Testis (tissue), 3 donors: ENCODE measurements around the gene NOL11. TPM values are rescaled to one million over a fixed set of nuclear protein-coding genes. Genes with fewer than 3 reads are reported as not detected.

ENCODE experiments used
- DNase-seq: peaks from one replicate; pipeline ENCODE4 v3.0.0-alpha.2; 2019
- H3K27ac ChIP-seq, 2 donors: fragments of 200-600 bp; sonication (generic); one replicate each; pipeline ENCODE4 v1.5.1; 2019
- H3K27me3 ChIP-seq: fragments of 200-600 bp; sonication (generic); one replicate; pipeline ENCODE4 v1.5.1; 2019
- H3K36me3 ChIP-seq: fragments of 200-600 bp; sonication (generic); one replicate; pipeline ENCODE4 v1.5.1; 2017; ENCODE audit warnings: low read depth; ENCODE audit errors: missing control alignments
- H3K4me1 ChIP-seq: fragments of 200-600 bp; sonication (generic); one replicate; pipeline ENCODE4 v1.5.1; 2019
- H3K4me3 ChIP-seq, 2 donors: fragments of 200-600 bp; sonication (generic); one replicate each; pipeline ENCODE4 v1.5.1; 2017 to 2019
- H3K9me3 ChIP-seq: fragments of 200-600 bp; sonication (generic); one replicate; pipeline ENCODE4 v1.5.1; 2017
- POLR2A ChIP-seq: fragments of 450-650 bp; IDR thresholded peaks from one replicate; pipeline ENCODE4 v1.6.1; 2017; ENCODE audit warnings: antibody characterized with exemption, mild to moderate bottlenecking, moderate library complexity
- WGBS, 2 donors: methylation state at CpG; one replicate each; pipeline ENCODE4 v1.1.5; 2018; 5-methylcytosine and 5-hydroxymethylcytosine counted together
- intact Hi-C: fragments of 100-400 bp; cut with DNase I; formaldehyde crosslinking; loops from one replicate; pipeline ENCODE4 v1.15.1; 2023; ENCODE audit warnings: low total_unique reads
- polyA plus RNA-seq: library from polyadenylated mRNA; stranded (reverse); fragments of 350-450 nt; fragmentation: Illumina TruSeq; extraction: RNeasy Lipid Tissue Mini Kit (QIAGEN cat#74804); gene quantifications from one replicate; pipeline ENCODE4 v1.2.3, GENCODE V29; 2014; ENCODE audit warnings: low read depth, low replicate concordance; ENCODE audit not compliant: insufficient read depth
- small RNA-seq, 2 donors: library from RNA; depleted of rRNA; stranded (forward); fragments of <200 nt; gene quantifications; one replicate each; pipeline ENCODE3, GENCODE V24; 2016
- total RNA-seq, 2 donors: library from RNA; depleted of rRNA; stranded (reverse); fragments of >200 nt; gene quantifications; one replicate each; pipeline ENCODE4 v1.2.3, GENCODE V29; 2016
- TF ChIP-seq, protein P1 (sequence below), 3 experiments: fragments of 450-650 bp in 2 of 3; fragments of 200-600 bp in 1 of 3; sonication (generic) in 1 of 3; IDR thresholded peaks; one replicate each; pipeline ENCODE4 v1.5.1; 2016 to 2019; ENCODE audit warnings: antibody characterized with exemption in 3 of 3, mild to moderate bottlenecking in 2 of 3, moderate library complexity in 1 of 3

Gene NOL11
- total and polyA plus RNA-seq, 3 donors from 2014 or later = 20.5 to 35.6 (median 31.4) TPM

DNA sequence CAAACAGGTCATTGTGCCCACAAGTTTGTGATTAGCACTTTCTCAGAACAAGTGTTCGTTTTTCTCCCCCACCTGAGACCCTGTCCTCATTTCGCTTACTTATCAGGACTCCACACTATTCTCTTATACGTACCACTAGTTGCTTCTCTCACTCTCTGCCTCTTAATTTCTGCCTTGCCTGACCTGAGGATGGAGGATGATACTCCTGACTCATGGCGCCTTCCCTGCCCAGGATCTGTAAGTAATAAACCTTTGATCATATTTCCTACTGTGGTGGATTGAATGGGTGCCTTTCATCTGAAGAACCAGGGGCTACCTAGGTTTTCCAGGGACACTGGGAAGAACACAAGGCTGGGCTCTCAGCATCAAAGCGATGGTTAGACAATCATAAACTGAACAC lies 67.8 kb downstream of the NOL11 start:
- H3K27ac ChIP-seq = peak overlapping the region; percentile 71 to 74
- H3K9me3 ChIP-seq = no peaks in the 10 kb centered on the region
- no peak overlapping the region for H3K4me3 ChIP-seq
- no peaks in the 10 kb centered on the region for H3K36me3 ChIP-seq
- intact Hi-C loops = no loop called here
- H3K4me1 ChIP-seq = peaks cover 11% of the 10 kb centered on the region
- no peaks in the 10 kb centered on the region for H3K27me3 ChIP-seq
- no peak for DNase-seq
- WGBS, 2 donors = 78% methylated on average over 5 of the region's 5 CpGs
- no peak for TF ChIP-seq POLR2A
- TF ChIP-seq, protein P1, sequence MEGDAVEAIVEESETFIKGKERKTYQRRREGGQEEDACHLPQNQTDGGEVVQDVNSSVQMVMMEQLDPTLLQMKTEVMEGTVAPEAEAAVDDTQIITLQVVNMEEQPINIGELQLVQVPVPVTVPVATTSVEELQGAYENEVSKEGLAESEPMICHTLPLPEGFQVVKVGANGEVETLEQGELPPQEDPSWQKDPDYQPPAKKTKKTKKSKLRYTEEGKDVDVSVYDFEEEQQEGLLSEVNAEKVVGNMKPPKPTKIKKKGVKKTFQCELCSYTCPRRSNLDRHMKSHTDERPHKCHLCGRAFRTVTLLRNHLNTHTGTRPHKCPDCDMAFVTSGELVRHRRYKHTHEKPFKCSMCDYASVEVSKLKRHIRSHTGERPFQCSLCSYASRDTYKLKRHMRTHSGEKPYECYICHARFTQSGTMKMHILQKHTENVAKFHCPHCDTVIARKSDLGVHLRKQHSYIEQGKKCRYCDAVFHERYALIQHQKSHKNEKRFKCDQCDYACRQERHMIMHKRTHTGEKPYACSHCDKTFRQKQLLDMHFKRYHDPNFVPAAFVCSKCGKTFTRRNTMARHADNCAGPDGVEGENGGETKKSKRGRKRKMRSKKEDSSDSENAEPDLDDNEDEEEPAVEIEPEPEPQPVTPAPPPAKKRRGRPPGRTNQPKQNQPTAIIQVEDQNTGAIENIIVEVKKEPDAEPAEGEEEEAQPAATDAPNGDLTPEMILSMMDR (IDR thresholded peaks at IDR 0.05) = no peak

Small RNA genes within 50 kb of the gene (small RNA-seq; reads per million reads assigned to genes)
- 14.1 to 17.9 reads per million in 2 donors for gene SNORA38B

Other genes starting within 250 kb of the NOL11 start
- 100 to 1,000 TPM; 198 to 208 TPM for gene BPTF, start 107.6 kb downstream of the NOL11 start, total RNA-seq
- 37.3 TPM for gene BPTF, start 107.6 kb downstream of the NOL11 start, polyA plus RNA-seq